K562 treated with DMSO at 1 percent for 4 hours (cell line): ENCODE data around the gene ACOT9. TPM values are rescaled to one million over a fixed set of nuclear protein-coding genes. Genes with fewer than 3 reads are reported as not detected.

Source experiments
- total RNA-seq: library from RNA; unstranded; fragments of 300-600 nt; gene quantifications from 2 replicates; pipeline ENCODE4 v1.2.3, GENCODE V29; 2022; ENCODE audit not compliant: insufficient read depth

ACOT9 gene
- total RNA-seq, result 16.2 and 18.2 TPM in 2 replicates

GRCh38 chrX:23742697-23743622 is at the start of gene ACOT9:
Gene ACOT9 (minus strand): TSS chrX:23743276. CDS start chrX:23743144, 132 bp downstream.

GRCh38 chrX:23782863-23783588 is 40.0 kb upstream of the ACOT9 start, which contains the start of gene SAT1:
Gene SAT1 (plus strand): TSS chrX:23783173. CDS start chrX:23783352, 179 bp downstream.

GRCh38 chrX:23667239-23668177 is 75.6 kb downstream of the ACOT9 start, which contains the start of gene PRDX4:
Gene PRDX4 (plus strand): TSS chrX:23667493. CDS start chrX:23667571, 78 bp downstream.

Other genes starting within 250 kb of the ACOT9 start
- 99.3 and 118 TPM in 2 replicates for gene PRDX4, start 75.8 kb downstream of the ACOT9 start, total RNA-seq
- 115 and 131 TPM in 2 replicates for gene SAT1, start 39.9 kb upstream of the ACOT9 start, total RNA-seq
- 23.3 and 29.0 TPM in 2 replicates for gene APOO, start 164.7 kb upstream of the ACOT9 start, total RNA-seq
- gene CXorf58, start 164.7 kb upstream of the ACOT9 start, total RNA-seq, result not detected in 2 replicates